ENCODE measurements around the gene N4BP3.
A peak's percentile ranks its signal among the peaks of the same experiment; 100 is the strongest.

The N4BP3 gene

GRCh38 chr5:178104492-178104891, 8.8 kb upstream of the N4BP3 start:
- DNase-seq, result no peak

- no peak for DNase-seq
These were observed 7.2 kb upstream of the N4BP3 start for GRCh38 chr5:178106086-178106485.

- DNase-seq, result no peak
These were observed 6.6 kb upstream of the N4BP3 start for GRCh38 chr5:178106556-178107239.

GRCh38 chr5:178107756-178108310, 5.5 kb upstream of the N4BP3 start:
- no peak for DNase-seq

- no peak for DNase-seq
These were observed 4.9 kb upstream of the N4BP3 start for GRCh38 chr5:178108446-178108845.

GRCh38 chr5:178108966-178109365, 4.4 kb upstream of the N4BP3 start:
- no peak for DNase-seq

- DNase-seq, result no peak
These were observed 2.8 kb upstream of the N4BP3 start for GRCh38 chr5:178110511-178110910.

GRCh38 chr5:178111925-178112324, 1.4 kb upstream of the N4BP3 start:
- no peak for DNase-seq

GRCh38 chr5:178112545-178112944, 787 bp upstream of the N4BP3 start:
- no peak for DNase-seq

GRCh38 chr5:178113841-178114324, 551 bp downstream of the N4BP3 start:
- DNase-seq, result no peak

GRCh38 chr5:178114325-178115135, 1.2 kb downstream of the N4BP3 start:
- DNase-seq, result no peak

GRCh38 chr5:178115136-178115813, 1.9 kb downstream of the N4BP3 start:
- DNase-seq, result no peak

- DNase-seq, result no peak
These were observed 2.4 kb downstream of the N4BP3 start for GRCh38 chr5:178115814-178116142.

GRCh38 chr5:178116143-178116885, 3.0 kb downstream of the N4BP3 start:
- no peak for DNase-seq

- no peak for DNase-seq
These were observed 4.8 kb downstream of the N4BP3 start for GRCh38 chr5:178117923-178118701.

GRCh38 chr5:178119915-178120606, 6.7 kb downstream of the N4BP3 start:
- DNase-seq, result no peak

- peak; percentile 89 for DNase-seq
These were observed 7.5 kb downstream of the N4BP3 start for GRCh38 chr5:178120607-178121357.

GRCh38 chr5:178121391-178122276, 8.3 kb downstream of the N4BP3 start:
- DNase-seq, result no peak

GRCh38 chr5:178122346-178122745, 9.0 kb downstream of the N4BP3 start:
- DNase-seq, result no peak

All from NCI-H1105 (cell line).